ENCODE results near the gene UNC13D. TPM values are rescaled to one million over a fixed set of nuclear protein-coding genes. Genes with fewer than 3 reads are reported as not detected.
"Not testable (repeated sequence)": the region's sequence is repeated elsewhere in the genome, so short reads cannot be mapped to it uniquely, and the experiment has no call there.

The UNC13D gene
- total RNA-seq, 3 donors from 2014 or later: 18.4 to 40.2 (median 23.0) TPM

DNA sequence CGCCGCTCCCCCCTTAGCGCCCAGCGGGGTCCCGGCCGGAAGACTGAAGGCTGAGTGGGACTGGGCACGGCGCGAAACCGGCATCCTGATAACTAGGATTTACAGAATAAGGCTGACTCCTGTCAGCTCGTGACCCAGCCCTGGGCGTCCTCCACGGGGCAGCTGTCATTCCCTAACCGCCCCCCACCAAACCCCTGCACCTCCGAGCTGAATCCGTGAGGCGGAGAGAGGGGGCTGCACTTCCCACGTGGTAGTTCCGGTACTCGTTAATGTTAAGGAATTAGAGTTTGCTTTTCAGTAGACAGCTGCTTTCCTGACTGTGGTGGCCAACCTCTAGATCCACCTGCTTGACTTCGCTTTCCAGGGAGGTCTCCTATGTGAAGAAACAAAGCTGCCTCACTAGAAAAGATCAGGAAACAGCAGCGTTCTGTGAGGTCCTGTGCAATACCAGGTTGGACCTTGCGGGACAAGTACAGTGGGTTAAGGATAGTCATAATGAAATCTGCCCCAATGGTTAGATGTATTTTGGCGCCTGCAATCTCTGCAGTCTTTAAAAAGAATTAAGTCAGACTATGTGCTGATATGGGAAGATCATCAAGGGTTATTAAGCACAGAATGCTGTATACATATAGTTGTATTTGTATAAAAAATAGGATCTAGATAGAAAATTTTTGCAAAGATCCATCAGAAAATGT, 12.0 kb upstream of the UNC13D start:
- peak in 1 of 3 donors; percentile 52 for DNase-seq
- no peak for TF ChIP-seq CTCF (IDR thresholded peaks at IDR 0.05)
- H3K4me3 ChIP-seq: peak overlapping the region; percentile 85
- peaks cover 6% of the 10 kb centered on the region for H3K4me1 ChIP-seq (ENCODE audit: low read depth)
- intact Hi-C loops (cut with DNase I, micrococcal nuclease): no loop called here
- no peaks in the 10 kb centered on the region for H3K9me3 ChIP-seq
- H3K36me3 ChIP-seq (ENCODE audit: low read depth): peaks cover 5% of the 10 kb centered on the region
- ATAC-seq: peak; percentile 47

DNA sequence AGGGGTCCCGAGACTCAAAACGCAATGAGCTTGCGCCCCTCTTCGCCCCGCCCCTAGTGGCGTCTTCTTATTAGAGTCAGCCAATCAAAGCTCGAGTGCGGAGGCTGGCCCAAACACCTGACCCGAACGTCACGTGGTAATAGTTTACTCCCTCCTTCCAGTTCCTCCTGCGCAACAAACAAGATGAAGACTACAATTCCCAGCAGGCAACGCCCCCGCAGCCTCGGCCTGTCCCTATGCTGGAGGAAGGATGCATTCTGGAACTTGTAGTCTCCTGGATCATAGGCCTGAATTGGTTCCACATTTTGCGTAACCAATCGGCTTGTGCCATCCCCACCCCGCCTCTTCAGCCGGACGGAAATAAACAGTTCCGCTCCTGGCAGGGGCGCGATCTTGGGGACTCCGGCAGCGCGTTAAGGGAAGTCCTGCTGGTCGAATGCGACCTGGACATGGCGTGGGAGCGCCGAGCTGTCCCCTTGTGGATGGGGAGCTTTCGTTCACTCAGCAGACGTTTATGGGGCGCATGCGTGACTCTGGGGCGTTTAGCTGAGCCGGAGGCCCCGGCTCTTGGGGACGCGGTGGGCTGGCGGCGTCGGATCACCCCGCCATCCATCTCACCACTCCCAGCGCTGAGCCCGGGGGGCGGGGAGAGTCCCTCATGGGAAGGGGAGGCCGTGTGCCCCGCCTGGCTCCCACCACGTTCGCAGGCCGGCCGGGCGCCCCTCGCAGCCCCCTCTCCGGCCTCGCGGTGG, 11.3 kb upstream of the UNC13D start, which contains the start of gene WBP2:
Gene WBP2, minus strand, starts transcription at position 26 of the 752 bp plus-strand sequence. CDS start 38 bp downstream, outside the sequence.
- peaks cover 5% of the 10 kb centered on the region for H3K36me3 ChIP-seq (ENCODE audit: low read depth)
- no peaks in the 10 kb centered on the region for H3K9me3 ChIP-seq
- DNase-seq (peak; percentile 94 to 99 (median 99)), ATAC-seq (peak; percentile 93)
- peak; percentile 12 for TF ChIP-seq CTCF (IDR thresholded peaks at IDR 0.05)
- intact Hi-C loops (cut with DNase I, micrococcal nuclease): no loop called here
- H3K4me3 ChIP-seq: peak within 1 kb of the TSS; percentile 85
- peaks cover 6% of the 10 kb centered on the region for H3K4me1 ChIP-seq (ENCODE audit: low read depth)

- ATAC-seq: peak; percentile 5
- Histone ChIP-seq H3K4me3 (peak overlapping the region; percentile 85), H3K4me1 (ENCODE audit: low read depth) (peaks cover 6% of the 10 kb centered on the region), H3K9me3 (no peaks in the 10 kb centered on the region), H3K36me3 (ENCODE audit: low read depth) (peaks cover 5% of the 10 kb centered on the region)
- no peak for DNase-seq
- no peak for TF ChIP-seq CTCF (IDR thresholded peaks at IDR 0.05)
- intact Hi-C loops (cut with DNase I, micrococcal nuclease): no loop called here
These were observed 10.7 kb upstream of the UNC13D start for GRCh38 chr17:75854881-75855309.

DNA sequence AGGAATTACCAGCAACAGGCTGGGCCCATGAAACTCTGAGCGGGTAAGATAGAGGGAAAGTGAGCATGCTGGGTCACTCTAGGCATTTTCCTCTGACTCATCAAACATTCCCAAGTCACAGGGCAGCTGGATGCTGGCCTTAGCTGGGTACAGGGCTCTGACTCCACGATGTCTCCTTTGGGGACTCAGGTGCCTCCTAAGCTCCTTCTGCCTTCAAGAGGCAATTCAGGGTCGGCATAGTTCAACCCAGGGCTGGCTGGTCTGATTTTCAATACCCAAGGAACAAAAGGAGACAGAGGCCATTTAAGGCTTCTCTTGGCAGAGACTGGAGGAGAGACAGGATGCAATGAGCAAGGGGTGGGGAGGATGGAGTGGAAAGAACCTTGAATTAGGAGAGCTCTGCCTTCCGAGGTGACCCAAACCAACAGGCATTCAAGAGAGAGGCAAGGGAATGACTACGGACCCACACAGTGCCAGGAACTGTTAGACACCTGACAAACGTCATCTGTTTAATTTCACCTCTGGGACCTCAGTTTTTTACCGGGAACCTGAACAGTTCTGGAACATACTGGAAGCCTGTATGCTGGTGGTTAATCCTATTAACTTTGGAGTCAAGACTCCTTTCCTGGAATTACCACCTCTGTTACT, 10.0 kb upstream of the UNC13D start:
- peaks cover 6% of the 10 kb centered on the region for H3K4me1 ChIP-seq (ENCODE audit: low read depth)
- DNase-seq (no peak), ATAC-seq (no peak)
- intact Hi-C loops (cut with DNase I, micrococcal nuclease): no loop called here
- peaks cover 5% of the 10 kb centered on the region for H3K36me3 ChIP-seq (ENCODE audit: low read depth)
- no peak for TF ChIP-seq CTCF (IDR thresholded peaks at IDR 0.05)
- H3K4me3 ChIP-seq: peak overlapping the region; percentile 85
- H3K9me3 ChIP-seq: no peaks in the 10 kb centered on the region

DNA sequence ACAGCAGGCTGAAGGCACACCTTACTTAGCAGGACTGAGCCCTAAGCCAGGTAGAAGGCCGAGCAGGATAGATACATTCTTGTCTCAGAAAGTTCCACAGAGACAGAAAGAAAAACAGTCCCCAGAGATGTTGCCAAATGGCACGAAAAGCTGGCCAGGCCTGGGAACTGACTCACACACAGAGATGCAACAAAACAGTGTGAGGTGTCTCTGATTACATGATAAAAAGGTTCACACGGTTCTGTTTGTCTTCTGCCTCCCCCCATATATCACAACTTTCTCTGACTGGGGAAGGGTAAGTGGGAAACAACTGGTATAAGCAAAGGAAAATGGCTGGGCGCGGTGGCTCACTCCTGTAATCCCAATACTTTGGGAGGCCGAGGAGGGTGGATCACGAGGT, 9.2 kb upstream of the UNC13D start:
- no peak for ATAC-seq
- H3K4me3 ChIP-seq: no peak overlapping the region
- no peaks in the 10 kb centered on the region for H3K9me3 ChIP-seq
- peaks cover 5% of the 10 kb centered on the region for H3K36me3 ChIP-seq (ENCODE audit: low read depth)
- no peak for DNase-seq
- intact Hi-C loops (cut with DNase I, micrococcal nuclease): no loop called here
- no peak for TF ChIP-seq CTCF (IDR thresholded peaks at IDR 0.05)
- H3K4me1 ChIP-seq (ENCODE audit: low read depth): peaks cover 6% of the 10 kb centered on the region

GRCh38 chr17:75851693-75851991, 7.4 kb upstream of the UNC13D start:
- H3K9me3 ChIP-seq; H3K4me3 ChIP-seq; H3K36me3 ChIP-seq (ENCODE audit: low read depth); intact Hi-C loops (cut with DNase I, micrococcal nuclease); ATAC-seq; DNase-seq: not testable (repeated sequence)
- peaks cover 13% of the 10 kb centered on the region for H3K4me1 ChIP-seq (ENCODE audit: low read depth)

All from mucosa of descending colon (tissue), 3 donors.